ENCODE measurements around the gene PPM1E.

DNA sequence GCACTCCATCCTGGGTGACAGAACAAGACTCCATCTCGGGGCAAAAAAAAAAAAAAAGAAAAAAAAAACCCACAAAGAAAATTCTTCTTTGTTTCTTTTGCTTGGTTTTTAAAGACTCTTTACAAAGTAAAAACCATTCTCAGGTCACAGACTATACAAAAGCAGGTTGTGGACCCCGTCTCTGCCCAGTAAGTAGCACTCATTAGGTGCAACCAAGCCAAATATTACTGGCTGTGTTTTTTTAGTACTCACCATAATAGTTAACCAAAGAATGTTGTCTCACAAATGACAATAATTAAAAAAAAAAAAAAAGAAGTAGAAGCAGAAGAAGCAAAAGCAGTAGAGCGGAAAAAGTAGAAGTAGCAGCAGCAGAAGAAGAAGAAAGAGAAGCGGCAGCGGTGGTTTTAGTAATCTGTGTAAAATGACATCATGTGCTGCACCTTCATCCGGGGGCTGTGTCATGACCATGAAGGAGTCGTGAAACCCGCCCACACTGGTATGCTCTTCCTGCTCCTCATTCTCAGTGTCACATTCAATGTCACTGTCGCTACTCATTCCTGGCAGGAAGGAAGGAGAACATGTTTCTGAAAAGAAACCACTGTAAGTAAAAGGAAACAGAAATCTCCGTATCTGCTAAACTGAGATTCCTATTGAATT is 245.6 kb downstream of the PPM1E start:
- TF ChIP-seq, protein P1, sequence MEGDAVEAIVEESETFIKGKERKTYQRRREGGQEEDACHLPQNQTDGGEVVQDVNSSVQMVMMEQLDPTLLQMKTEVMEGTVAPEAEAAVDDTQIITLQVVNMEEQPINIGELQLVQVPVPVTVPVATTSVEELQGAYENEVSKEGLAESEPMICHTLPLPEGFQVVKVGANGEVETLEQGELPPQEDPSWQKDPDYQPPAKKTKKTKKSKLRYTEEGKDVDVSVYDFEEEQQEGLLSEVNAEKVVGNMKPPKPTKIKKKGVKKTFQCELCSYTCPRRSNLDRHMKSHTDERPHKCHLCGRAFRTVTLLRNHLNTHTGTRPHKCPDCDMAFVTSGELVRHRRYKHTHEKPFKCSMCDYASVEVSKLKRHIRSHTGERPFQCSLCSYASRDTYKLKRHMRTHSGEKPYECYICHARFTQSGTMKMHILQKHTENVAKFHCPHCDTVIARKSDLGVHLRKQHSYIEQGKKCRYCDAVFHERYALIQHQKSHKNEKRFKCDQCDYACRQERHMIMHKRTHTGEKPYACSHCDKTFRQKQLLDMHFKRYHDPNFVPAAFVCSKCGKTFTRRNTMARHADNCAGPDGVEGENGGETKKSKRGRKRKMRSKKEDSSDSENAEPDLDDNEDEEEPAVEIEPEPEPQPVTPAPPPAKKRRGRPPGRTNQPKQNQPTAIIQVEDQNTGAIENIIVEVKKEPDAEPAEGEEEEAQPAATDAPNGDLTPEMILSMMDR (IDR thresholded peaks at IDR 0.05; ENCODE audit: low read depth, low read length) = no peak
- TF ChIP-seq POLR2A (IDR thresholded peaks at IDR 0.05; ENCODE audit: extremely low read depth, insufficient read length) (no peak), MYC (IDR thresholded peaks at IDR 0.05; ENCODE audit: low read depth, low read length) (no peak)
